ENCODE results near the gene UROS.

DNA sequence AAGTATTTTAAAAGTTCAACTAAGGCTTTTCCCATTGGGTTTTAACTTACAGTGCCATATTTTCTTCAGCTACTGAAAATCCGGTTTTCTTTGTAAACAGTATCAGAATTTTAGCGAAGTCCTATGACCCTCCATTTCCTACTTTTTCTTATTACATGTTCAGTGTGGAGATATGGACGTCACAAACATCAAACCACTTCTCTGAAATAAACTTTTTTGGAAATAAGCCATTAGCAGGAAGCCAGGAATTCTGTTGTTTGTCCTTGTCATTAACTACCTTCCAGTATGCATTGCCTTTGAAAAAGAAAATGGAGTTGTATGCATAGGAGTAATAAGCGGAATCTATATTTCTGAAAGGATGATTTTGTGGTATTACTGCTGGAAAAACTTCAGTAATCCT, 56.5 kb downstream of the UROS start:
- TF ChIP-seq EZH2 (IDR thresholded peaks at IDR 0.05; ENCODE audit: borderline replicate concordance, low read length) = no peak
- TF ChIP-seq, protein P1, sequence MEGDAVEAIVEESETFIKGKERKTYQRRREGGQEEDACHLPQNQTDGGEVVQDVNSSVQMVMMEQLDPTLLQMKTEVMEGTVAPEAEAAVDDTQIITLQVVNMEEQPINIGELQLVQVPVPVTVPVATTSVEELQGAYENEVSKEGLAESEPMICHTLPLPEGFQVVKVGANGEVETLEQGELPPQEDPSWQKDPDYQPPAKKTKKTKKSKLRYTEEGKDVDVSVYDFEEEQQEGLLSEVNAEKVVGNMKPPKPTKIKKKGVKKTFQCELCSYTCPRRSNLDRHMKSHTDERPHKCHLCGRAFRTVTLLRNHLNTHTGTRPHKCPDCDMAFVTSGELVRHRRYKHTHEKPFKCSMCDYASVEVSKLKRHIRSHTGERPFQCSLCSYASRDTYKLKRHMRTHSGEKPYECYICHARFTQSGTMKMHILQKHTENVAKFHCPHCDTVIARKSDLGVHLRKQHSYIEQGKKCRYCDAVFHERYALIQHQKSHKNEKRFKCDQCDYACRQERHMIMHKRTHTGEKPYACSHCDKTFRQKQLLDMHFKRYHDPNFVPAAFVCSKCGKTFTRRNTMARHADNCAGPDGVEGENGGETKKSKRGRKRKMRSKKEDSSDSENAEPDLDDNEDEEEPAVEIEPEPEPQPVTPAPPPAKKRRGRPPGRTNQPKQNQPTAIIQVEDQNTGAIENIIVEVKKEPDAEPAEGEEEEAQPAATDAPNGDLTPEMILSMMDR (conservative IDR thresholded peaks at IDR 0.05 in 1 of 2, IDR thresholded peaks at IDR 0.05 in 1 of 2; ENCODE audit: extremely low read depth in 1 of 2, insufficient read depth in 1 of 2, low read depth in 1 of 2, low read length in 2 of 2) = no peak
